OCI-LY3 (cell line): ENCODE measurements around the gene TRIM33.

ENCODE experiments used
- H2AFZ ChIP-seq: fragments of 200-600, 300-600 bp; shearing (Covaris generic); 2 replicates; pipeline ENCODE4 v1.6.0; 2014; ENCODE audit warnings: antibody characterized with exemption, low read depth, low read length
- H3K27ac ChIP-seq: fragments of 200-600, 300-600 bp; sonication (generic); 2 replicates; pipeline ENCODE4 v1.5.1; 2014; ENCODE audit warnings: mild to moderate bottlenecking, low read length, moderate library complexity, mixed read lengths
- H3K27me3 ChIP-seq: fragments of 200-600, 300-600 bp; sonication (generic); 2 replicates; pipeline ENCODE4 v1.6.1; 2014; ENCODE audit warnings: low read depth, low read length, mixed read lengths
- H3K36me3 ChIP-seq: fragments of 200-600, 300-600 bp; sonication (generic); replicated peaks from 2 replicates; pipeline ENCODE3; 2014; ENCODE audit warnings: low read depth, low read length, mixed read lengths
- H3K4me1 ChIP-seq: fragments of 300-600, 200-600 bp; sonication (generic); 2 replicates; pipeline ENCODE4 v1.6.1; 2014; ENCODE audit warnings: low read length, mixed read lengths
- H3K4me2 ChIP-seq: fragments of 200-600, 300-600 bp; sonication (generic); 2 replicates; pipeline ENCODE4 v1.6.1; 2014; ENCODE audit warnings: low read length, mixed read lengths
- H3K4me3 ChIP-seq: fragments of 300-600, 200-600 bp; sonication (generic); 2 replicates; pipeline ENCODE4 v1.5.1; 2014; ENCODE audit warnings: antibody characterized with exemption, mild to moderate bottlenecking, low read length, moderate library complexity
- H3K79me2 ChIP-seq: fragments of 300-600, 200-600 bp; shearing (Covaris generic); 2 replicates; pipeline ENCODE4 v1.6.1; 2014; ENCODE audit warnings: mild to moderate bottlenecking, low read length, mixed read lengths
- H3K9ac ChIP-seq: fragments of 300-600, 200-600 bp; shearing (Covaris generic); 2 replicates; pipeline ENCODE4 v1.6.0; 2014; ENCODE audit warnings: mild to moderate bottlenecking, low read length, moderate library complexity
- H3K9me3 ChIP-seq: fragments of 200-600, 300-600 bp; shearing (Covaris generic); 2 replicates; pipeline ENCODE4 v1.6.1; 2014; ENCODE audit warnings: low read length, mixed read lengths; ENCODE audit not compliant: insufficient read depth
- H4K20me1 ChIP-seq: fragments of 200-600, 300-600 bp; sonication (generic); 2 replicates; pipeline ENCODE4 v1.6.1; 2016; ENCODE audit warnings: low read length, mixed read lengths; ENCODE audit not compliant: insufficient read depth
- EZH2phosphoT487 ChIP-seq: fragments of 200-600 bp; shearing (Covaris generic); IDR thresholded peaks from 2 replicates; pipeline ENCODE4 v1.6.1; 2018; ENCODE audit warnings: antibody characterized with exemption, mixed run types, low read depth
- TF ChIP-seq, protein P1 (sequence below): fragments of 200-600, 300-600 bp; sonication (generic); IDR thresholded peaks from 2 replicates; pipeline ENCODE4 v1.5.1; 2014; ENCODE audit warnings: antibody characterized with exemption, low read length, low read depth

The TRIM33 gene

DNA sequence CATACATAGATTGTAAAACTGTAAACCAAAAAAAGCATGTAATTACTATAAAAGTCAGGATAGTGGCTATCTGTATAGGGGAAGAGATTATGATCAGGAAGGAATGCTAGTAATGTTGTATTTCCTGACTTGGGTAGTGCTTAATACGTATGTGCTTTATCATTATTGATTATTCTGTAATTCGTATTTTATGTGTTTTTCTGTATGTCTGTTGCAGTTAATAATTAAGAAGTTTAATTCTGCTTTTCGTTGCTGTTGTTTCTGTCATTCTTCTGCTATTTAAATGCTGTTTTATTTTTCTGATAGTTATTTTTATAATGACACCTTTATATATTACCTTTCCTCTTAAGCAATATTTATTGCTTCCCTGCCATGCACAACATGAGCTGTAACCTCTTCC is 29.3 kb upstream of the TRIM33 start:
- TF ChIP-seq, protein P1, sequence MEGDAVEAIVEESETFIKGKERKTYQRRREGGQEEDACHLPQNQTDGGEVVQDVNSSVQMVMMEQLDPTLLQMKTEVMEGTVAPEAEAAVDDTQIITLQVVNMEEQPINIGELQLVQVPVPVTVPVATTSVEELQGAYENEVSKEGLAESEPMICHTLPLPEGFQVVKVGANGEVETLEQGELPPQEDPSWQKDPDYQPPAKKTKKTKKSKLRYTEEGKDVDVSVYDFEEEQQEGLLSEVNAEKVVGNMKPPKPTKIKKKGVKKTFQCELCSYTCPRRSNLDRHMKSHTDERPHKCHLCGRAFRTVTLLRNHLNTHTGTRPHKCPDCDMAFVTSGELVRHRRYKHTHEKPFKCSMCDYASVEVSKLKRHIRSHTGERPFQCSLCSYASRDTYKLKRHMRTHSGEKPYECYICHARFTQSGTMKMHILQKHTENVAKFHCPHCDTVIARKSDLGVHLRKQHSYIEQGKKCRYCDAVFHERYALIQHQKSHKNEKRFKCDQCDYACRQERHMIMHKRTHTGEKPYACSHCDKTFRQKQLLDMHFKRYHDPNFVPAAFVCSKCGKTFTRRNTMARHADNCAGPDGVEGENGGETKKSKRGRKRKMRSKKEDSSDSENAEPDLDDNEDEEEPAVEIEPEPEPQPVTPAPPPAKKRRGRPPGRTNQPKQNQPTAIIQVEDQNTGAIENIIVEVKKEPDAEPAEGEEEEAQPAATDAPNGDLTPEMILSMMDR, result no peak
- TF ChIP-seq EZH2phosphoT487, result no peak

DNA sequence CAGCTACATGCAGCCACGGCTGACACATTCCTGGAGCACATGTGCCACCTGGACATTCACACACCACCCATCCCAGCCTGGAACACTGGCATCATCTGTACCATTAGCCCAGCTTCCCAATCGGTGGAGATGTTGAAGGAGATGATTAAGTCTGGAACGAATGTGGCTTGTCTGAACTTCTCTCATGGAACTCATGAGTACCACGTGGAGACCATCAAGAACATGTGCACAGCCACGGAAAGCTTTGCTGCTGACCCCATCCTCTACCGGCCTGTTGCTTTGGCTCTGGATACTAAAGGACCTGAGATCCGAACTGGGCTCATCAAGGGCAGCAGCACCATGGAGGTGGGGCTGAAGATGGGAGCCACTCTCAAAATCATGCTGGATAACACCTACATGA is 25.0 kb upstream of the TRIM33 start:
- Histone ChIP-seq H3K36me3 (no peaks in the 10 kb centered on the region), H3K27ac (no peak overlapping the region), H2AFZ (no peak overlapping the region), H3K9me3 (no peaks in the 10 kb centered on the region), H3K9ac (no peak overlapping the region), H3K4me1 (no peaks in the 10 kb centered on the region; the same call in 1 of the 2 replicates), H3K4me3 (no peak overlapping the region), H4K20me1 (no peaks in the 10 kb centered on the region), H3K27me3 (no peaks in the 10 kb centered on the region), H3K4me2 (no peak overlapping the region), H3K79me2 (no peaks in the 10 kb centered on the region)
- TF ChIP-seq, protein P1, result no peak

More for the DNA sequence above, 29.3 kb upstream of the TRIM33 start:
- Histone ChIP-seq H3K27me3 (no peaks in the 10 kb centered on the region), H2AFZ (no peak overlapping the region), H3K27ac (no peak overlapping the region), H4K20me1 (no peaks in the 10 kb centered on the region), H3K9me3 (no peaks in the 10 kb centered on the region), H3K79me2 (no peaks in the 10 kb centered on the region), H3K4me2 (no peak overlapping the region), H3K36me3 (no peaks in the 10 kb centered on the region), H3K4me1 (no peaks in the 10 kb centered on the region), H3K9ac (no peak overlapping the region), H3K4me3 (no peak overlapping the region)

DNA sequence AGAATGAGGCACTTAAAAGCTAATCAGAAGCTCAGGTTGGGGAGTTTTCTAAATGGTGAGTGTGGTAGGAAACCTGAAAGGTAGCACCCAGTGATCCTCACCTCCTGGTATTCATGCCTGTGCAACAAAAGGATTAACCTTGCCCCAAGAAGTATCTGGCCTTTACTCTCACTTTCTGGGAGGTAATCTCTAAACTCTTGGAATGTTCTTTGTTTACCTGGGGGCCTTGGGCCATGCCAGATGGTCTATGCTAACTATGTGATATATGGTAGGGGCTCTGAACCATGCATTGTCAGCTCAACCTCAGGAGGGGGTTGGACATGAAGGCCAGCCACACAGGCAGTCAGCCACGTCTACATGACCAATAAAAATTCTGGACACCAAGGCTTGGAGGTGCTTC is 24.4 kb upstream of the TRIM33 start:
- Histone ChIP-seq H3K9ac (no peak overlapping the region), H3K79me2 (no peaks in the 10 kb centered on the region), H3K9me3 (no peaks in the 10 kb centered on the region), H2AFZ (no peak overlapping the region), H3K4me2 (no peak overlapping the region), H3K27ac (no peak overlapping the region), H3K36me3 (no peaks in the 10 kb centered on the region), H3K27me3 (no peaks in the 10 kb centered on the region), H4K20me1 (no peaks in the 10 kb centered on the region), H3K4me3 (no peak overlapping the region), H3K4me1 (no peaks in the 10 kb centered on the region; the same call in 1 of the 2 replicates)
- no peak for TF ChIP-seq EZH2phosphoT487
- TF ChIP-seq, protein P1, result no peak

DNA sequence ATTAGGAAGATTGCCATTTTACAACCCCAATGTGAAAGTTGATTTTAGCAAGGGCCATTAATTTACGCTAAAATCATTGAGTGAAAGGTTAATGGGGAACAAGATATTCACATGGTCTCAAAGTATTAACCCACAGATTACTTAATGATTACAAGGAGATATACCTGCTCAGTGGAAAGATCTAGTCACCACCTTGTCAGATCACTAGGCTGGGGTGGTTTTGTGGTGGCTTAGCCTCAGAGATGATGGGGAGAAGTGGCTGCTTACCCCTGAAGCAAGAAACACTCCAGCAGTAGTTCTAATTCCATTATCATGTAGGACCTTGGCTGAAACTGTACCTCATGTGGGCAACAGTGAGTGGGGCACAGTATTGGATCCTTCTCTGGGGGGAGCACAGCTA is 20.1 kb upstream of the TRIM33 start:
- Histone ChIP-seq H3K27me3 (no peaks in the 10 kb centered on the region), H3K36me3 (no peaks in the 10 kb centered on the region), H3K9me3 (no peaks in the 10 kb centered on the region), H3K27ac (no peak overlapping the region), H3K4me1 (no peaks in the 10 kb centered on the region; the same call in 1 of the 2 replicates), H3K4me3 (no peak overlapping the region), H3K4me2 (no peak overlapping the region), H3K79me2 (no peaks in the 10 kb centered on the region), H3K9ac (no peak overlapping the region), H4K20me1 (no peaks in the 10 kb centered on the region), H2AFZ (no peak overlapping the region)
- no peak for TF ChIP-seq EZH2phosphoT487
- TF ChIP-seq, protein P1, result no peak
